ES-I3 (cell line): ENCODE measurements around the gene ADK.
"Not testable (repeated sequence)": the region's sequence is repeated elsewhere in the genome, so short reads cannot be mapped to it uniquely, and the experiment has no call there.

ENCODE experiments used
- H3K36me3 ChIP-seq: 2 replicates; pipeline ENCODE4 v1.6.1; 2013; ENCODE audit warnings: mild to moderate bottlenecking, low read length, control low read depth, moderate library complexity; ENCODE audit not compliant: insufficient read depth
- H3K4me1 ChIP-seq: 2 replicates; pipeline ENCODE4 v1.6.1; 2013; ENCODE audit warnings: mild to moderate bottlenecking, control low read depth, low read length; ENCODE audit not compliant: insufficient read depth
- H3K9ac ChIP-seq: 2 replicates; pipeline ENCODE4 v1.6.1; 2013; ENCODE audit warnings: low read depth, mild to moderate bottlenecking, low read length, moderate library complexity
- H3K9me3 ChIP-seq: 2 replicates; pipeline ENCODE4 v1.6.1; 2013; ENCODE audit warnings: mild to moderate bottlenecking, low read length, moderate library complexity; ENCODE audit not compliant: control insufficient read depth, insufficient read depth

ADK gene

GRCh38 chr10:74300074-74300621 lies 149.1 kb downstream of the ADK start:
- H3K4me1 ChIP-seq, H3K9me3 ChIP-seq, H3K9ac ChIP-seq, H3K36me3 ChIP-seq: not testable (repeated sequence)

GRCh38 chr10:74300666-74301065 lies 149.6 kb downstream of the ADK start:
- no peaks in the 10 kb centered on the region for H3K9me3 ChIP-seq
- H3K36me3 ChIP-seq: no peaks in the 10 kb centered on the region
- no peak overlapping the region for H3K9ac ChIP-seq
- no peaks in the 10 kb centered on the region for H3K4me1 ChIP-seq

GRCh38 chr10:74305730-74306129 lies 154.7 kb downstream of the ADK start:
- no peak overlapping the region for H3K9ac ChIP-seq
- no peaks in the 10 kb centered on the region for H3K36me3 ChIP-seq
- H3K4me1 ChIP-seq: 0 out of 2 replicates have a peak, but pooled peaks cover 3% of the 10 kb centered on the region
- no peaks in the 10 kb centered on the region for H3K9me3 ChIP-seq

GRCh38 chr10:74306227-74306982 lies 155.4 kb downstream of the ADK start:
- Histone ChIP-seq H3K4me1 (0 out of 2 replicates have a peak, but pooled peaks cover 3% of the 10 kb centered on the region), H3K36me3 (no peaks in the 10 kb centered on the region), H3K9ac (no peak overlapping the region), H3K9me3 (no peaks in the 10 kb centered on the region)

- Histone ChIP-seq H3K4me1 (0 out of 2 replicates have a peak, but pooled peaks cover 3% of the 10 kb centered on the region), H3K9ac (no peak overlapping the region), H3K9me3 (no peaks in the 10 kb centered on the region), H3K36me3 (no peaks in the 10 kb centered on the region)
Measured at GRCh38 chr10:74307061-74307651, 156.1 kb downstream of the ADK start.

- 0 out of 2 replicates have a peak, but pooled peaks cover 3% of the 10 kb centered on the region for H3K4me1 ChIP-seq
- H3K9me3 ChIP-seq: no peaks in the 10 kb centered on the region
- H3K36me3 ChIP-seq: no peaks in the 10 kb centered on the region
- H3K9ac ChIP-seq: no peak overlapping the region
Measured at GRCh38 chr10:74310652-74311257, 159.7 kb downstream of the ADK start.

GRCh38 chr10:74314166-74314565 lies 163.1 kb downstream of the ADK start:
- Histone ChIP-seq H3K9ac (no peak overlapping the region), H3K36me3 (no peaks in the 10 kb centered on the region), H3K9me3 (no peaks in the 10 kb centered on the region), H3K4me1 (0 out of 2 replicates have a peak, but pooled peaks cover 3% of the 10 kb centered on the region)

- H3K9me3 ChIP-seq: no peaks in the 10 kb centered on the region
- no peaks in the 10 kb centered on the region for H3K4me1 ChIP-seq
- H3K36me3 ChIP-seq: no peaks in the 10 kb centered on the region
- H3K9ac ChIP-seq: no peak overlapping the region
Measured at GRCh38 chr10:74320026-74320425, 169.0 kb downstream of the ADK start.

GRCh38 chr10:74320717-74321116 lies 169.7 kb downstream of the ADK start:
- H3K4me1 ChIP-seq: no peaks in the 10 kb centered on the region
- no peaks in the 10 kb centered on the region for H3K36me3 ChIP-seq
- no peak overlapping the region for H3K9ac ChIP-seq
- H3K9me3 ChIP-seq: no peaks in the 10 kb centered on the region

GRCh38 chr10:74322141-74322540 lies 171.1 kb downstream of the ADK start:
- no peak overlapping the region for H3K9ac ChIP-seq
- no peaks in the 10 kb centered on the region for H3K4me1 ChIP-seq
- H3K9me3 ChIP-seq: no peaks in the 10 kb centered on the region

GRCh38 chr10:74322565-74322964 lies 171.5 kb downstream of the ADK start:
- Histone ChIP-seq H3K4me1 (no peaks in the 10 kb centered on the region), H3K9me3 (no peaks in the 10 kb centered on the region), H3K9ac (no peak overlapping the region), H3K36me3 (no peaks in the 10 kb centered on the region)

More at GRCh38 chr10:74322141-74322540, 171.1 kb downstream of the ADK start:
- H3K36me3 ChIP-seq: no peaks in the 10 kb centered on the region

GRCh38 chr10:74328388-74328787 lies 177.4 kb downstream of the ADK start:
- H3K36me3 ChIP-seq: no peaks in the 10 kb centered on the region
- no peaks in the 10 kb centered on the region for H3K4me1 ChIP-seq
- H3K9me3 ChIP-seq: no peaks in the 10 kb centered on the region

GRCh38 chr10:74329873-74330272 lies 178.9 kb downstream of the ADK start:
- Histone ChIP-seq H3K9me3 (peaks cover 2% of the 10 kb centered on the region; the same call in 1 of the 2 replicates), H3K4me1 (no peaks in the 10 kb centered on the region), H3K36me3 (no peaks in the 10 kb centered on the region), H3K9ac (no peak overlapping the region)

More at GRCh38 chr10:74328388-74328787, 177.4 kb downstream of the ADK start:
- no peak overlapping the region for H3K9ac ChIP-seq

- Histone ChIP-seq H3K9me3 (peaks cover 2% of the 10 kb centered on the region; the same call in 1 of the 2 replicates), H3K36me3 (no peaks in the 10 kb centered on the region), H3K9ac (no peak overlapping the region), H3K4me1 (no peaks in the 10 kb centered on the region)
Measured at GRCh38 chr10:74330646-74331045, 179.6 kb downstream of the ADK start.
